ENCODE measurements around the gene ATE1. TPM values are rescaled to one million over a fixed set of nuclear protein-coding genes. Genes with fewer than 3 reads are reported as not detected.

ATE1 gene
- total RNA-seq, 1 experiment from 2014 or later: 23.8 TPM

GRCh38 chr10:121698902-121699301 is 228.9 kb downstream of the ATE1 start:
- no peak overlapping the region for H3K4me3 Mint-ChIP-seq
- no peak for DNase-seq (ENCODE audit: low spot score)
- ChIA-PET POLR2A (no interaction called here), CTCF (interaction anchor here (0.8 to 2.7 kb wide), 3 partner anchors 10 to 36 kb away, joined by 3 to 13 read pairs (median 5); no protein-coding TSS in a partner anchor)
- 0 out of 2 replicates have a peak, but pooled peaks cover 3% of the 10 kb centered on the region for H3K27me3 Mint-ChIP-seq (ENCODE audit: low read depth)
- no peak overlapping the region for H3K27ac Mint-ChIP-seq
- TF ChIP-seq IRF2 (CRISPR knock-in tag; IDR thresholded peaks at IDR 0.05; ENCODE audit: borderline replicate concordance, low read depth) (no peak), SOX15 (CRISPR knock-in tag; IDR thresholded peaks at IDR 0.05) (no peak), PREB (CRISPR knock-in tag; IDR thresholded peaks at IDR 0.05; ENCODE audit: borderline replicate concordance) (no peak), ZNF263 (CRISPR knock-in tag; IDR thresholded peaks at IDR 0.05; ENCODE audit: low read depth) (no peak), KAT7 (CRISPR knock-in tag; IDR thresholded peaks at IDR 0.05; ENCODE audit: borderline replicate concordance) (no peak), PRRX2 (CRISPR knock-in tag; IDR thresholded peaks at IDR 0.05) (no peak), AFF4 (CRISPR knock-in tag; IDR thresholded peaks at IDR 0.05; ENCODE audit: borderline replicate concordance) (no peak), STAT6 (CRISPR knock-in tag; conservative IDR thresholded peaks at IDR 0.05; ENCODE audit: low read depth) (no peak)
- peaks cover 10% of the 10 kb centered on the region for H3K4me1 Mint-ChIP-seq
- peaks cover 19% of the 10 kb centered on the region for H3K9me3 Mint-ChIP-seq
- peaks cover 12% of the 10 kb centered on the region for H3K36me3 Mint-ChIP-seq
- no peak for ATAC-seq

- POLR2A ChIA-PET: no interaction called here
- Mint-ChIP-seq H3K4me3 (no peak overlapping the region), H3K27ac (no peak overlapping the region), H3K4me1 (peaks cover 12% of the 10 kb centered on the region), H3K36me3 (peaks cover 12% of the 10 kb centered on the region), H3K9me3 (peaks cover 19% of the 10 kb centered on the region), H3K27me3 (ENCODE audit: low read depth) (0 out of 2 replicates have a peak, but pooled peaks cover 3% of the 10 kb centered on the region)
- DNase-seq (ENCODE audit: low spot score): no peak
- no peak for ATAC-seq
- CTCF ChIA-PET: interaction anchor here (0.8 to 2.7 kb wide), 4 partner anchors 11 to 35 kb away, joined by 3 to 14 read pairs (median 9); no protein-coding TSS in a partner anchor
- TF ChIP-seq ZNF671 (CRISPR knock-in tag; IDR thresholded peaks at IDR 0.05) (no peak), RORB (CRISPR knock-in tag; IDR thresholded peaks at IDR 0.05) (no peak), SP1 (CRISPR knock-in tag; conservative IDR thresholded peaks at IDR 0.05) (no peak), AFF4 (CRISPR knock-in tag; IDR thresholded peaks at IDR 0.05; ENCODE audit: borderline replicate concordance) (no peak), ATF6 (CRISPR knock-in tag; IDR thresholded peaks at IDR 0.05) (no peak), MYBL2 (CRISPR knock-in tag; IDR thresholded peaks at IDR 0.05) (no peak), ZNF219 (CRISPR knock-in tag; IDR thresholded peaks at IDR 0.05; ENCODE audit: borderline replicate concordance) (no peak), FOXP4 (CRISPR knock-in tag; IDR thresholded peaks at IDR 0.05) (no peak), NFE2L1 (CRISPR knock-in tag; IDR thresholded peaks at IDR 0.05) (no peak), TCF7 (CRISPR knock-in tag; IDR thresholded peaks at IDR 0.05; ENCODE audit: low read depth) (no peak), SMAD4 (CRISPR knock-in tag; IDR thresholded peaks at IDR 0.05) (no peak), PRRX2 (CRISPR knock-in tag; IDR thresholded peaks at IDR 0.05) (no peak), ESRRA (CRISPR knock-in tag; IDR thresholded peaks at IDR 0.05; ENCODE audit: borderline replicate concordance) (no peak)
These were observed 229.5 kb downstream of the ATE1 start for GRCh38 chr10:121698336-121698735.

All from WTC11 (cell line).